ENCODE data around the gene HBD. TPM values are rescaled to one million over a fixed set of nuclear protein-coding genes. Genes with fewer than 3 reads are reported as not detected.
A peak's percentile ranks its signal among the peaks of the same experiment; 100 is the strongest.

HBD gene
- total and polyA plus RNA-seq, 9 of the 15 experiments (the other 6 are each of a cell fraction or from before 2014, with no cell fraction given): 11.8 to 169 (median 36.0) TPM

- TF ChIP-seq THAP12 (CRISPR knock-in tag; IDR thresholded peaks at IDR 0.05) (no peak), MNT (conservative IDR thresholded peaks at IDR 0.05) (peak in 1 of 2 experiments; percentile 20; a peak in 1 of 4 replicates), ZNF165 (CRISPR knock-in tag; IDR thresholded peaks at IDR 0.05; ENCODE audit: borderline replicate concordance) (no peak), CBX1 (IDR thresholded peaks at IDR 0.05; ENCODE audit: low read depth) (no peak), CBX2 (IDR thresholded peaks at IDR 0.05; ENCODE audit: insufficient read depth, low read length, poor library complexity, severe bottlenecking) (no peak), BCOR (IDR thresholded peaks at IDR 0.05) (no peak), ATF1 (CRISPR knock-in tag; IDR thresholded peaks at IDR 0.05) (no peak), ATF1 (tag; IDR thresholded peaks at IDR 0.05) (no peak), SMAD4 (CRISPR knock-in tag; conservative IDR thresholded peaks at IDR 0.05) (no peak), PHTF2 (CRISPR knock-in tag; IDR thresholded peaks at IDR 0.05) (no peak), ZNF77 (CRISPR knock-in tag; IDR thresholded peaks at IDR 0.05) (peak; percentile 73; the same call in 1 of the 2 replicates), FOXM1 (IDR thresholded peaks at IDR 0.05; ENCODE audit: low read depth) (no peak), FOXM1 (CRISPR knock-in tag; IDR thresholded peaks at IDR 0.05; ENCODE audit: low read depth) (no peak), KDM1A (IDR thresholded peaks at IDR 0.05) (no peak), SP1 (CRISPR knock-in tag; IDR thresholded peaks at IDR 0.05) (no peak), BRD9 (IDR thresholded peaks at IDR 0.05; ENCODE audit: low read depth, partially characterized antibody) (no peak), ZNF561 (CRISPR knock-in tag; conservative IDR thresholded peaks at IDR 0.05) (peak; percentile 57; the same call in 1 of the 2 replicates), POU5F1 (IDR thresholded peaks at IDR 0.05; ENCODE audit: borderline replicate concordance, low read depth, low read length, partially characterized antibody) (no peak), ZNF766 (CRISPR knock-in tag; conservative IDR thresholded peaks at IDR 0.05) (no peak), MCM7 (IDR thresholded peaks at IDR 0.05) (no peak), ZFX (CRISPR knock-in tag; IDR thresholded peaks at IDR 0.05) (no peak)
Measured at GRCh38 chr11:5252192-5252918, 18.1 kb upstream of the HBD start (continued).

All from K562 (cell line).